Endothelial cell of umbilical vein (primary cell): Measurements from ENCODE around the gene TPSB2. TPM values are rescaled to one million over a fixed set of nuclear protein-coding genes. Genes with fewer than 3 reads are reported as not detected.

ENCODE experiments used
- BruUV-seq: library from RNA; stranded (reverse); fragments of 400-500 nt; replicated peaks from 2 replicates; lab custom pipeline; 2021; lab: Mats Ljungman, UMichigan
- CTCF ChIA-PET: fragments of 300-600, 350-600 bp; sonication (Branson Sonifier 250); formaldehyde crosslinking; loops from one replicate; lab custom pipeline; 2021; ENCODE audit warnings: antibody characterized with exemption, inconsistent platforms; lab: Charles Lee
- POLR2A ChIA-PET: fragments of 300-600, 350-600 bp; sonication (Branson Sonifier 250); formaldehyde crosslinking; loops from one replicate; lab custom pipeline; 2021; ENCODE audit warnings: antibody characterized with exemption, inconsistent platforms; lab: Charles Lee
- DNase-seq: peaks from one replicate; pipeline ENCODE4 v3.0.0-alpha.2; 2011; ENCODE audit warnings: low read depth, low spot score
- FAIRE-seq: peaks from 2 replicates; lab custom pipeline; 2011; peaks lifted over from hg19 to GRCh38; lab: Jason Lieb, UNC
- H2AFZ ChIP-seq: 2 replicates; pipeline ENCODE4 v1.6.0; 2012; ENCODE audit warnings: low read depth, low read length, control low read depth, inconsistent platforms
- H3K27ac ChIP-seq: 2 replicates; pipeline ENCODE4 v1.5.1; 2011; ENCODE audit warnings: low read depth, mild to moderate bottlenecking, control low read depth, low read length, moderate library complexity; ENCODE audit not compliant: insufficient read depth
- H3K27me3 ChIP-seq, 2 experiments: 2 replicates each; pipeline versions ENCODE4 v1.6.0 to v1.6.1; 2011; ENCODE audit warnings: low read length in 2 of 2, mixed read lengths in 1 of 2; ENCODE audit not compliant: control insufficient read depth in 2 of 2, insufficient read depth in 2 of 2
- H3K36me3 ChIP-seq, 2 experiments: 2 replicates in 1 of 2; 3 replicates in 1 of 2; pipeline ENCODE4 v1.5.1; 2011; ENCODE audit warnings: low read length in 2 of 2, mild to moderate bottlenecking in 1 of 2, moderate library complexity in 1 of 2; ENCODE audit not compliant: control insufficient read depth in 2 of 2, insufficient read depth in 2 of 2; ENCODE audit errors: extremely low read depth in 1 of 2
- H3K4me1 ChIP-seq: 3 replicates; pipeline ENCODE4 v1.5.1; 2011; ENCODE audit warnings: mild to moderate bottlenecking, low read length; ENCODE audit not compliant: control insufficient read depth, insufficient read depth; ENCODE audit errors: extremely low read depth
- H3K4me2 ChIP-seq: 2 replicates; pipeline ENCODE4 v1.6.1; 2011; ENCODE audit warnings: low read length, control low read depth, mixed read lengths; ENCODE audit not compliant: insufficient read depth
- H3K4me3 ChIP-seq, 3 experiments: fragments of 200-600 bp in 1 of 3; sonication (generic), shearing (Covaris generic) in 1 of 3; replicated peaks in 1 of 3; 2 replicates each; pipeline ENCODE4 v1.5.1; 2011 to 2016; ENCODE audit warnings: control low read depth in 3 of 3, low read length in 3 of 3, mild to moderate bottlenecking in 2 of 3, inconsistent platforms in 1 of 3, low read depth in 1 of 3, moderate library complexity in 1 of 3; ENCODE audit not compliant: insufficient read depth in 1 of 3
- H3K79me2 ChIP-seq: 2 replicates; pipeline ENCODE4 v1.6.0; 2012; ENCODE audit warnings: low read length, inconsistent platforms; ENCODE audit not compliant: control insufficient read depth, insufficient read depth
- H3K9ac ChIP-seq: replicated peaks from 2 replicates; pipeline ENCODE3; 2011; ENCODE audit warnings: low read length, control low read depth; ENCODE audit not compliant: insufficient read depth; ENCODE audit errors: extremely low read depth
- H3K9me1 ChIP-seq: replicated peaks from 3 replicates; pipeline ENCODE4 v1.6.0; 2011; ENCODE audit warnings: mild to moderate bottlenecking, low read length; ENCODE audit not compliant: control insufficient read depth, insufficient read depth; ENCODE audit errors: extremely low read depth
- H3K9me3 ChIP-seq: replicated peaks from 2 replicates; pipeline ENCODE4 v1.5.1; 2012; ENCODE audit warnings: low read length, inconsistent platforms; ENCODE audit not compliant: control insufficient read depth, insufficient read depth
- H4K20me1 ChIP-seq: replicated peaks from 2 replicates; pipeline ENCODE3; 2011; ENCODE audit warnings: mild to moderate bottlenecking, low read length; ENCODE audit not compliant: control insufficient read depth, insufficient read depth; ENCODE audit errors: extremely low read depth
- CTCF ChIP-seq, 2 donors: IDR thresholded peaks; 1 replicate in 1 of 2; 2 replicates in 1 of 2; pipeline ENCODE4 v1.5.1; 2011; ENCODE audit warnings: low read length in 2 of 2, mild to moderate bottlenecking in 2 of 2, moderate library complexity in 2 of 2, control low read depth in 1 of 2, inconsistent platforms in 1 of 2, low read depth in 1 of 2; ENCODE audit not compliant: insufficient read depth in 1 of 2; ENCODE audit errors: extremely low read depth in 1 of 2
- EZH2 ChIP-seq: IDR thresholded peaks from 2 replicates; pipeline ENCODE4 v1.6.1; 2012; ENCODE audit warnings: borderline replicate concordance, low read depth, mild to moderate bottlenecking, moderate library complexity, low read length, inconsistent platforms; ENCODE audit not compliant: severe bottlenecking
- FOS ChIP-seq: IDR thresholded peaks from 2 replicates; pipeline ENCODE4 v1.6.1; 2011; ENCODE audit warnings: mild to moderate bottlenecking, low read length, moderate library complexity, borderline replicate concordance; ENCODE audit not compliant: insufficient read depth
- GATA2 ChIP-seq: IDR thresholded peaks from 2 replicates; pipeline ENCODE4 v1.7.0; 2011; ENCODE audit warnings: low read depth, mild to moderate bottlenecking, moderate library complexity, mixed read lengths, low read length; ENCODE audit not compliant: insufficient read length, insufficient read depth
- JUN ChIP-seq: IDR thresholded peaks from 2 replicates; pipeline ENCODE4 v1.6.1; 2011; ENCODE audit warnings: borderline replicate concordance, low read depth; ENCODE audit not compliant: insufficient read length, insufficient read depth
- MAX ChIP-seq: IDR thresholded peaks from 2 replicates; pipeline ENCODE4 v1.6.1; 2011; ENCODE audit not compliant: insufficient read depth, insufficient read length
- MYC ChIP-seq: IDR thresholded peaks from one replicate; pipeline ENCODE4 v1.6.1; 2011; ENCODE audit warnings: mild to moderate bottlenecking, low read depth, low read length
- POLR2A ChIP-seq: IDR thresholded peaks from 2 replicates; pipeline ENCODE4 v1.6.1; 2012; ENCODE audit warnings: low read depth, mild to moderate bottlenecking, control low read depth, low read length
- POLR2AphosphoS5 ChIP-seq: IDR thresholded peaks from 2 replicates; pipeline ENCODE4 v1.6.1; 2012; ENCODE audit warnings: low read depth, mild to moderate bottlenecking, control low read depth, low read length, moderate library complexity; ENCODE audit not compliant: insufficient read depth
- dilution Hi-C: fragments of 300-500 bp; cut with MboI; formaldehyde crosslinking; loops from one replicate; pipeline ENCODE4 v1.15.0; 2019; ENCODE audit warnings: low sequenced_read_pairs; ENCODE audit not compliant: extremely low pct_ligation_motif_present
- intact Hi-C: fragments of 100-400 bp; cut with micrococcal nuclease; formaldehyde crosslinking; loops from one replicate; pipeline ENCODE4 v1.10.0; 2022
- polyA plus RNA-seq, 4 experiments: library from polyadenylated mRNA; depleted of rRNA in 3 of 4; stranded (reverse) in 3 of 4; unstranded in 1 of 4; fragments of >200 nt; gene quantifications; 2 replicates each; pipeline versions ENCODE4 v1.2.1 to v1.2.3, GENCODE V29; 2011 to 2012; ENCODE audit warnings: missing spikeins in 1 of 4
- total RNA-seq: library from RNA; stranded (reverse); gene quantifications from 2 replicates; pipeline ENCODE4 v1.2.3, GENCODE V29; 2021

The TPSB2 gene
- total and polyA plus RNA-seq, 2 donors (not counting 3 experiments of a cell fraction or from before 2014, with no cell fraction given): not detected

- FAIRE-seq: no peak
These were observed 15.3 kb downstream of the TPSB2 start for GRCh38 chr16:1214719-1215118.

More at GRCh38 chr16:1214719-1215118, 15.3 kb downstream of the TPSB2 start:
- no TSS peak for BruUV-seq
- TF ChIP-seq GATA2: no peak
- no peak for TF ChIP-seq EZH2
- TF ChIP-seq POLR2AphosphoS5: no peak
- no peak for TF ChIP-seq FOS
- TF ChIP-seq MAX: no peak
- TF ChIP-seq CTCF (IDR thresholded peaks at IDR 0.05; ENCODE audit: extremely low read depth in 1 of 2, insufficient read depth in 1 of 2, low read depth in 1 of 2, low read length in 2 of 2): no peak
- no peak for TF ChIP-seq MYC
- no peak for TF ChIP-seq POLR2A
- no peak for TF ChIP-seq JUN
- Histone ChIP-seq H2AFZ (no peak overlapping the region), H3K4me3 (no peak overlapping the region), H3K4me1 (no peaks in the 10 kb centered on the region), H3K27me3 (no peaks in the 10 kb centered on the region), H4K20me1 (no peaks in the 10 kb centered on the region), H3K4me2 (no peak overlapping the region), H3K9me3 (no peaks in the 10 kb centered on the region), H3K9me1 (no peaks in the 10 kb centered on the region), H3K79me2 (no peaks in the 10 kb centered on the region), H3K9ac (no peak overlapping the region), H3K27ac (no peak overlapping the region), H3K36me3 (no peaks in the 10 kb centered on the region)
- intact Hi-C loops (no loop called here), dilution Hi-C loops (no loop called here)
- POLR2A ChIA-PET: no interaction called here
- CTCF ChIA-PET: no interaction called here
- DNase-seq: no peak
